Measurements from ENCODE around the gene FXYD6.

The FXYD6 gene

GRCh38 chr11:117789241-117789640, 87.2 kb downstream of the FXYD6 start:
- DNase-seq: no peak

Data from DMS79 (cell line).